Measurements from ENCODE around the gene CNTRL. TPM values are rescaled to one million over a fixed set of nuclear protein-coding genes. Genes with fewer than 3 reads are reported as not detected.

CNTRL gene
- total and polyA plus RNA-seq, 4 donors, result 1.6 to 8.7 (median 4.4) TPM

- whole genome bisulfite sequencing, result under 1% methylated on average over 17 of the region's 17 CpGs
- peak overlapping the region; percentile 62 to 71 for H3K27ac ChIP-seq (ENCODE audit: low read depth in 1 of 2, low read length in 2 of 2)
- DNase-seq (ENCODE audit: low spot score), result peak; percentile 91
- no peaks in the 10 kb centered on the region for H3K27me3 ChIP-seq (ENCODE audit: control insufficient read depth in 4 of 4, insufficient read depth in 4 of 4, low read length in 3 of 4)
- TF ChIP-seq TAF1 (conservative IDR thresholded peaks at IDR 0.05) (peak; percentile 78), RXRA (IDR thresholded peaks at IDR 0.05) (peak; percentile 55 to 62), CTCF (IDR thresholded peaks at IDR 0.05; ENCODE audit: low read depth, low read length, missing input control) (peak; percentile 42), JUND (IDR thresholded peaks at IDR 0.05) (peak; percentile 13 to 53), ZBTB33 (IDR thresholded peaks at IDR 0.05) (peak; percentile 76), GABPA (IDR thresholded peaks at IDR 0.05 in 1 of 2, conservative IDR thresholded peaks at IDR 0.05 in 1 of 2) (peak; percentile 26 to 65), EGR1 (IDR thresholded peaks at IDR 0.05; ENCODE audit: low read depth in 2 of 2) (peak in 1 of 2 donors; percentile 23), HNF4A (conservative IDR thresholded peaks at IDR 0.05) (peak; percentile 36 to 37), SP1 (IDR thresholded peaks at IDR 0.05) (peak; percentile 86), FOXA1 (IDR thresholded peaks at IDR 0.05) (no peak), RAD21 (IDR thresholded peaks at IDR 0.05) (peak; percentile 68 to 74), HNF4G (IDR thresholded peaks at IDR 0.05) (no peak), NR2F2 (IDR thresholded peaks at IDR 0.05) (peak; percentile 11), YY1 (IDR thresholded peaks at IDR 0.05) (peak; percentile 70), FOXA2 (IDR thresholded peaks at IDR 0.05) (no peak)
- TF ChIP-seq, protein P1, sequence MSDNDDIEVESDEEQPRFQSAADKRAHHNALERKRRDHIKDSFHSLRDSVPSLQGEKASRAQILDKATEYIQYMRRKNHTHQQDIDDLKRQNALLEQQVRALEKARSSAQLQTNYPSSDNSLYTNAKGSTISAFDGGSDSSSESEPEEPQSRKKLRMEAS (IDR thresholded peaks at IDR 0.05), result peak; percentile 69
- TF ChIP-seq, protein P2, sequence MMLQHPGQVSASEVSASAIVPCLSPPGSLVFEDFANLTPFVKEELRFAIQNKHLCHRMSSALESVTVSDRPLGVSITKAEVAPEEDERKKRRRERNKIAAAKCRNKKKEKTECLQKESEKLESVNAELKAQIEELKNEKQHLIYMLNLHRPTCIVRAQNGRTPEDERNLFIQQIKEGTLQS (IDR thresholded peaks at IDR 0.05), result peak; percentile 54
- TF ChIP-seq, protein P3, sequence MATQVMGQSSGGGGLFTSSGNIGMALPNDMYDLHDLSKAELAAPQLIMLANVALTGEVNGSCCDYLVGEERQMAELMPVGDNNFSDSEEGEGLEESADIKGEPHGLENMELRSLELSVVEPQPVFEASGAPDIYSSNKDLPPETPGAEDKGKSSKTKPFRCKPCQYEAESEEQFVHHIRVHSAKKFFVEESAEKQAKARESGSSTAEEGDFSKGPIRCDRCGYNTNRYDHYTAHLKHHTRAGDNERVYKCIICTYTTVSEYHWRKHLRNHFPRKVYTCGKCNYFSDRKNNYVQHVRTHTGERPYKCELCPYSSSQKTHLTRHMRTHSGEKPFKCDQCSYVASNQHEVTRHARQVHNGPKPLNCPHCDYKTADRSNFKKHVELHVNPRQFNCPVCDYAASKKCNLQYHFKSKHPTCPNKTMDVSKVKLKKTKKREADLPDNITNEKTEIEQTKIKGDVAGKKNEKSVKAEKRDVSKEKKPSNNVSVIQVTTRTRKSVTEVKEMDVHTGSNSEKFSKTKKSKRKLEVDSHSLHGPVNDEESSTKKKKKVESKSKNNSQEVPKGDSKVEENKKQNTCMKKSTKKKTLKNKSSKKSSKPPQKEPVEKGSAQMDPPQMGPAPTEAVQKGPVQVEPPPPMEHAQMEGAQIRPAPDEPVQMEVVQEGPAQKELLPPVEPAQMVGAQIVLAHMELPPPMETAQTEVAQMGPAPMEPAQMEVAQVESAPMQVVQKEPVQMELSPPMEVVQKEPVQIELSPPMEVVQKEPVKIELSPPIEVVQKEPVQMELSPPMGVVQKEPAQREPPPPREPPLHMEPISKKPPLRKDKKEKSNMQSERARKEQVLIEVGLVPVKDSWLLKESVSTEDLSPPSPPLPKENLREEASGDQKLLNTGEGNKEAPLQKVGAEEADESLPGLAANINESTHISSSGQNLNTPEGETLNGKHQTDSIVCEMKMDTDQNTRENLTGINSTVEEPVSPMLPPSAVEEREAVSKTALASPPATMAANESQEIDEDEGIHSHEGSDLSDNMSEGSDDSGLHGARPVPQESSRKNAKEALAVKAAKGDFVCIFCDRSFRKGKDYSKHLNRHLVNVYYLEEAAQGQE (IDR thresholded peaks at IDR 0.05), result peak; percentile 90
- H3K9me3 ChIP-seq (ENCODE audit: control insufficient read depth in 4 of 4, low read length in 3 of 4), result no peaks in the 10 kb centered on the region
- peak overlapping the region; percentile 47 to 71 for H3K9ac ChIP-seq (ENCODE audit: low read depth in 1 of 2, low read length in 2 of 2)
- H3K4me3 ChIP-seq (ENCODE audit: low read depth in 1 of 3, low read length in 3 of 3), result peak overlapping the region; percentile 46 to 62 (median 50)
- H3K4me1 ChIP-seq (ENCODE audit: control insufficient read depth in 4 of 4, insufficient read depth in 4 of 4, low read length in 3 of 4), result peaks cover 0 to 21% (median 7%) of the 10 kb centered on the region in 4 donors
- no peaks in the 10 kb centered on the region for H3K36me3 ChIP-seq (ENCODE audit: control insufficient read depth in 4 of 4, insufficient read depth in 3 of 4, low read depth in 1 of 4, low read length in 3 of 4)
These were observed 46.9 kb downstream of the CNTRL start for GRCh38 chr9:121121582-121122087.

Data from liver (tissue), 9 donors.